GM04503 (cell line): ENCODE measurements around the gene NKAIN4.
A peak's percentile ranks its signal among the peaks of the same experiment; 100 is the strongest.

ENCODE experiments used
- DNase-seq: peaks from one replicate; pipeline ENCODE4 v3.0.0-alpha.2; 2012; ENCODE audit warnings: low read depth

NKAIN4 gene

DNA sequence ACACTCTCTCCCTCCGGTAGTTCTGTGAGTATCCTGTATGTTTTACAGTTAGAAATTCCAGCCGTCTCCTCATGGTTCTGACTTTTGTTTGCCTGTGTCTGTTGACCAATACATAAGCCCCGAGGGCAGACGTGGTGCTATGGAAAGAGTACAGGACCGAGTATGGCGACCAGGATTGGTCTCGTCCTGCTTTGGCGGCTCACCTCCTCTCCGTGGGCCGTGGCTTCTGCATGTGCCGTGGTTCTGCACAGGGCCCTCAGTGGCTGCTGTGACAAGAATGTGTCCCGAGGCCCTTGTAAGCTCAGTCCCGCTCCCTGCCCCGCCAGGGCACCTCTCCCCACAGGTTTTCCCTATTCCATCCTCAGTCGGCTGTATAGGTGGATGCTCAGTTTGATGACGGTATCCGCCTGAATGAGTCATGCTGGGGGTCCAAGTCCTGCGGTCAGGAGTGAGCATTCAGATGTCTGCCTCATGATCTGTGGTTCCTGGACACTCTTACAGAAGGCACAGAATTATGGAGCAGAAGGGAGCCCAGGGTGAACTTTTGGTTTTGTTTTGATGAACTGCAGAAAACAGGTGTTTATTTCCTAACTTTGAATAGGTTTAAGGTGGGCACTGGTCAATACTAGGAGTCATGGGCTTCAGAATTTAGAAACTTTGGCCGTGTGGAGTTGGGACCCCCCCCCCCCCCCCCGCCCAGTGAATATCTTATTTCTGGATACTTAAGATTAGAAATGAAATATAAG, 19.5 kb upstream of the NKAIN4 start:
- peak; percentile 16 for DNase-seq

DNA sequence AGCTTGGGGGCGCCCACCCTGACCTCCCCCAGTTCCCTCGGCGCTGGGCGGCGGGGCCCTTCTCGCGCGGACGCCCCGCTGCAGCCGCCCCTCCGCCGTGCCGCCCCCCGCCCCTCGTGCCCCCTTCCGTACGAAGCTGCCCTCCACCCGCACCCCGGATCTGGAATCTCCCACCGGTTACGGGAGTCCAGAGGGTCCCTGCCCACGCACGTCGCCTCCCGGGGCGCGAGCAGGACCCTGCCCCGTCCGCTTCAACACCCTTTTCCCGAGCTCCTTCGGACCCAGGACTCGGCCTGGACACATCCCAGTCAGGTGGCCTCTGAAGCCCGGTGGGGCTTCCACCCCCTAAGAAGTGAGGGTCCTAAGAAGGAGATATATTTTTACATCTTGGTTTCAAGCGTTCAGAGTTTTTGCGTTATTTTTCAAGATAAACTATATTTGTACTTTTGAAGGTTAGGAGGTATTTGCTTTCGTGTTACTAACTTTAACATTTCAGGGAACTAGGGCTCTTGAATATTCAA, 18.9 kb upstream of the NKAIN4 start:
- DNase-seq = no peak

DNA sequence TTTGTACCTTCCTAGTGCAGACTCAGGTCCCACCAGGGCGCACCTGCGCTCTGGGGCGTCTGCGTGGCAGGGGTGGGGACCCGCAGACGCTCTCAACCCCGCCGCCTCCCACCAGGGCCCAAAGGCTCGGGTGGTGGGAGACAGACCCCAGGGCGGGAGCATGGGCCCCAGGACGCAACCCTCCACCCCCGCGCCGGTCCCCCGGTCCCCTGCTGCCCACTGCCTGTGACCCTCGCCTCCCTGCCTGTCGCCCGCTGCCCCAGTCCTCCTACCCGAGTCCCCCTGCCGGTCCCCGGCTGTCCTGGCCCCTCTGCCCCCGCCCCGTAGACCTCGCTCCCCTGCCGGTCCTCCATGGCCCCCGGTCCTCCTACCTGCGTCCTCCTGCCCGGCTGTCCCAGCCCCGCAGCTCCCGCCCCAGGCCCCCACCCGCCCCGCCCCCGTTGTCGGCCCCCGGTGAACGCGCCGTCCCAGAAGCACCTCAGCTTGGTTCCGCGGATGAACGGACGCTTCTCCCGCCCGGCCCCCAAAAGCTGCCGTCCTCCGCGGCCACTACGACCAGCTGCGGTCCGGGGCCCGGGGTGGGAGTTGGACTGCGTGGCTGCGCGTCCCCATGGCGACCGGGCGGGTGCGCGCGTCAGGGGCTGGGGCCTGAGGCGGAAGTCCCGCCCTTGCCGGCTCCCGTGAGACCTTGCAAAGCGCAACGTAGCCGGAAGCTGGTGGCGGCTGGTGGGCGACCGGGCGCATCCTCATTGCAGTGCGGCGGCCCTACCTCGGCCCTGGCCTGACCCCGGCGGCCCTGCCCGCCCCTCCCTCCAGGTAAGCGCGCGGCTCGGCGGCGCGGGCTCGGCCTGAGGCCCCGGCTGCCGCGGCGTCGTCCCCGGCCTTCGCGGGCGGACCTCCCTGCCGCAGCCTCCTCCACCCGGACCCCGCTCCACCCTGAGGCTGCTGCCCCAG, 18.1 kb upstream of the NKAIN4 start, which contains the start of gene ARFGAP1:
Gene ARFGAP1, plus strand, starts transcription at position 709 of the 954 bp plus-strand sequence. CDS start 2,768 bp downstream, outside the sequence.
- DNase-seq = peak; percentile 28

DNA sequence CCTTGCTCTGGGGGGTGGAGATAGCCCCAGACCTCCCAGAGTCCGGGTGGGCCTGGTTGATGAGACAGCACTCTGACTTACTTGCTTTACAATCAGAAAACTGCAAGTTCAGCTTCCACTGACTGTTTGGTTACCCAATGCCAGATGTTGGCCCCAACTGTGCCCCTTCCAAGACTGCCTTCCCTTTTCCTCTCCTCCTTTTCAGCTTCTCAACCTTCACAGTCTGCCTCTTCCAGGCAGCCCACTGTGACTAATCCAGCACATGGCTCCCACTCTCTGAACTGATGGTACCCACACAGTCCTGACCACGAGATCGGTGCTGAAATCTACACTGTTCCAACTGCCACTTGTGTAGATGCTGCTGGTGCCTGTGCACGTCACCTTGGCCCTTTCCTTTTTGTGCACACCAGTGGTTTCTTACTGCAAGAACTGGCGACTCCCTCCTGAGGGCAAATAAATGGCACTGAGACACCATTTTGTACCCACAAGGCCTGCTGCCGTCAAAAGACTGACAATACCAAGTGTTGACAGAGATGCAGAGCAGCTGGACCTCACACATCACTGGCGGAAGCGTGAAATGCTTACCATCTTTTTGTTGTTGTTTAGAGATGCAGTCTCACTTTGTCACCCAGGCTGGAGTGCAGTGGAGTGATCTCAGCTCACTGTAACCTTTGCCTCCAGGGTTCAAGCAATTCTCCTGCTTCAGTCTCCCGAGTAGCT, 16.5 kb upstream of the NKAIN4 start:
- DNase-seq = no peak

DNA sequence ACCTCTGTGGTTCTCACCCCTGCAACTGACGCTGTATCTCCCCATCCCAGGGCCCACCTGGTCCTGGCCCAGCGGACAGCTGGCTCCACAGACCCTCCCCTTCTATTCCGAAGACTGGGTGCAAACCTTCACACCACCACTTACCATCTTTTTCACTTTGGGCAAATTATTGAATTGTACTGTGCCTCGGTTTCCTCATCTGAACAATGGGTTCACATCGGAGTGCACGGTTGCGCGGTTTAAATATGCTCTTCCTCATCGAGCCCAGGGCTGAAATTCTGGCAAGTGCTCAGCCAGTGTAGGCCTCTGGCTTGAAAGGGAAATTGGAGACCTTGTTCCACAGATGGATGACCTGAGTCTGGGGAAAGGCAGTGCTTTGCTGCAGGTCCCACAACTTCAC, 15.5 kb upstream of the NKAIN4 start:
- DNase-seq = no peak

DNA sequence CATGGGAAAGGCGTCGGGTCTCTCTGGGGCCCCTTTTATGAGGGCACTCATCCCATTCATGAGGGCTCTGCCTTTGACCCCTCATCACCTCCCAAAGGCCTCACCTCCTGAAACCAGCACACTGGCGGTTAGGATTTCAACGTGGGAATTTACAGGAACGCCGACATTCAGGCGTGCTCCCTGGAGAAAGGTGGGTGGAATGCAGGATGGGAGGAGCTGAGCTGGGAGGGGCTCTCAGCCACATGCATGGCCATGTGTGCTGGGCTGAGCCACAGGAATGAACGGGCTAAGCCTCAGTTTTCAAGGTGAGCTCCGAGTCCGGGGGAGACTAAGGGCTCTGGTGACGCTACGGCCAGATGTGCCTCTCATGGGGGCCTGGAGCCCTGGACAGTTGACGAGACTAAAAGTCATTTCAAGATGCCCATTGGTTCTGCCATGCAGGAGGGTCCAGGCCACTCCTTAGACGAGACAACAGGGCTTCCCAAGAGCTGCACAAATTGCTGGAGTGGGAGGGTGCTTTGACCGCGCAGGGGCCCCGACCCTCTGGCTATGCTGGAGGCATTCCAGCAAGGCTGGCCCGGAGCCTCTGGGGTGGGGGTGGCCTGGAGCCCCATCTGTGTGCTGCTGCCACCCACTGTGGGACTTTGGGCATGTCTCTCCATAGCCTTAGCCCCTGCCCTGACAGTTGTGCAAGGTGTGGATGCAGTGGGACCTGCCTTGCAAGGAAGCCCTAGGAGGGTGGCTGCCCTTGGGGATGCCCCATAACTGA, 14.6 kb upstream of the NKAIN4 start:
- DNase-seq = no peak

DNA sequence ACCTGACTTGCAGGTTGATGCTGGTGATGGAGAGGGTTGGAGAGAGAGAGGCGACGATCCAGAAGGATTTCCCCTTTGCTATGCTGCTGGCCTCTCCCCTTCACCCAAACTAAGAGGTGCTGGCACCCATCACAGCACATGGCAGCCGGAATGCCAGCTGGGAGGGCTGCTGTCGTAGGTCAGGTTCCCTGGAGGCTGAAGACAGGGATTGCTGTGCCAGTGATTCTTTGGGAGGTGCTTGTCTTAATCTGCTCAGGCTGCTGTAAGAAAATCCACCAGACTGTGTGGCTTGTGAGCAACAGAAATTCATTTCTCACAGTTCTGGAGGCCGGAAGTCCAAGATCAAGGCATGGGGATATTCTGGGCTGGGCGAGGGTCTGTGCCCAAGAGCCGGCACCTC, 14.0 kb upstream of the NKAIN4 start:
- DNase-seq = no peak

DNA sequence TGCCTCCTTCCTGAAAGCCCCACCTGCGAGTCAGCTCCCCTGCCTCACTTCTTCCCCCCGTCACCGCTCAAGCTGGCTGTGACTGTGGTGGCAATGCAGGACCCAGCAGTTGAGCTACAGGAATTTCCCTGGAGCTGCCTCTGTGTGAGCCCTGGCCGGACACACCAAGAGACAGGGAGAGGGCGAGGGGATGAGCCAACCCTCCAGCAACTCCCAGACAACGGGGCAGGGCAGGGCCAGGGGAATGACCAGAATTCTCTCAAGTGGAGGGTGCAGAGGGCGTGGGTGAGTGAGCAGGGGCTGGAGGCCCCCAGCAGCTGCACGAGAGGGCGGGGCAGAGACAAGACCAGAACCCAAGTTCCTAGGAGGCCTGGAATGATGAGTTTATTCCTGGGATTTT, 13.4 kb upstream of the NKAIN4 start:
- no peak for DNase-seq

DNA sequence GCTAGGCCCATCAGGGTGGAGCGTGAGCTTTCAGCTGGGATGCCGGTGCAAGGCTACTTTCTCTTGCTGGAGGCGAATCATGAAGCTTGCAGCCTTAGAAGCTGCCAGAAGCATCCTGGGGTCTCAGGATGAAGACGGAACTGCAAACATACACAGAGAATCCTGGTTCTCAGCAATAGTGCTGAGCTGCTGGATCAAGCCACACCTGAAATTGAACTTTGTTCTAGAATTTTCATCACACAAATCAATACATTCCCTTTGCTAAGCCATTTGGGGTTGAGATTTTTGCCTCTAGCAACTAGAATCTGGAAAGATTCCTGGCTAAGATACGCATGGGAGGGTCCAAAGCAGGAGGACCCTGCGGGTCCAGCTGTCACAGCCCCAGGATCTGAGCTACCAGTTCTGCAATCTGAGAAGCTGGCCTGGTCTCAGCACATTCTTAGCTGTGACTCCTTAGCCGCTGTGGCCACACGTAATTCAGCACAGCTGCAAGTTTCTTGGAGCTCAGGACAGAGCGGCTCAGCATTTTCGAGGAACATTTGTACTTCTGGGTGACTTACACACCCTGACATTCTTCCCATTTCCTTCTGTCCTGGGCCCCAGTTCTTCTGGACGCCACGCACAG, 11.7 kb upstream of the NKAIN4 start:
- peak; percentile 42 for DNase-seq

DNA sequence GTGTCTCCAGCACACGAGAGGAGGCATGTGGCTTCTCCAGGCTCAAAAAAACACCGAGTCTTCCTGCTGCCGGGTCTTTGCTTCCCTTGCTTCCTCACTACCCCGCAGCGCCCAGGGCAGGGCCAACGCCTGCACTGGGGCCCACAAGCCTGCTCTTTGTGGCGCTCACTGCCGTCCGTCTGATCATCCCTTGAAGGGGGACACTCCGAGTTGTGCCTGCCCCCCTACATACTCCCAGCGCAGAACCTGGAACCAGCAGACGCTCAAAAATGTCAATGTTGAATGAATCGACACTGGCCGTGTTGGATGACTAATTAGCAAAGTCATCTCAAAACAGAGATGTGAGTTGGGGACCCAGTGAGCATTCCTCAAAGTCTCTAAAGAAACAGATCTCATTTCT, 10.3 kb upstream of the NKAIN4 start:
- no peak for DNase-seq

DNA sequence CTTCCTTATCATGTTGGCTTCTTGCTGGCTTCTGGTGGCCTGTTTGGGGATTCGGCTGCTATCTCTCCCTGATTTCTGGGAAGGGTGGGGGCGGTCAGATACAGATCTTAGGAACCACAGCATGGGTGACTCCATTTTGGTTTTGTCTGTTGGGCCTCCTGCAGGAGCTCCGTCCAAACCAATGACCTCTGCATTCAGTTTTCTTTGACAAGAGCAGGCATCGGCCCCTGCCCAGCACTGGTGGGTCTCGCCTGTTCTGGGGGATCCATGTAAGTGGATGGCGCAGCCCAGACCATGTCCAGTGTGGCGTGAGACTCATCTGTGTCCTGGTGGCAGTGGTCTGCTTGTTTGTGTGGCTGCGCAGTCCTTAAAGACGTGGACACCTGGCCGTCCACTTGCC, 9.7 kb upstream of the NKAIN4 start:
- DNase-seq = no peak

DNA sequence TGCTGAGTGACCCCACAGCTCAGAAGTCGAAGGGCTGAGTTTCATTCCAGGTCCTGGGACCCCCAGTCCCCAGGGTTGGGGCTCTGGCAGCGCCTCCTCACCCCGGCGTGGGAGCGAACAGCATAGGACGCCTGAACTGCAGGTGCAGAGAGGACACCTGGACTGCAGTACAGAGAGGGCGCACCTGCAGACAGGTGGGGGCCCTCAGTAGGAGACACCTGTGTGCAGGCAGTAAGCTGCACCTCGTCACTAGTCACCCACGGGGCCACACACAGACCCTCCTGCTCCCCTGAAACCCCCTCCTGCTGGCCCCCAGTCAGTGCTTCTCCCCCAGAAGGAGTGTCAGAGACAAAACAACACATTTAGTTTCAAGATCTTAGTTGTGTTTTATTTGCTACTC, 8.6 kb upstream of the NKAIN4 start:
- no peak for DNase-seq

DNA sequence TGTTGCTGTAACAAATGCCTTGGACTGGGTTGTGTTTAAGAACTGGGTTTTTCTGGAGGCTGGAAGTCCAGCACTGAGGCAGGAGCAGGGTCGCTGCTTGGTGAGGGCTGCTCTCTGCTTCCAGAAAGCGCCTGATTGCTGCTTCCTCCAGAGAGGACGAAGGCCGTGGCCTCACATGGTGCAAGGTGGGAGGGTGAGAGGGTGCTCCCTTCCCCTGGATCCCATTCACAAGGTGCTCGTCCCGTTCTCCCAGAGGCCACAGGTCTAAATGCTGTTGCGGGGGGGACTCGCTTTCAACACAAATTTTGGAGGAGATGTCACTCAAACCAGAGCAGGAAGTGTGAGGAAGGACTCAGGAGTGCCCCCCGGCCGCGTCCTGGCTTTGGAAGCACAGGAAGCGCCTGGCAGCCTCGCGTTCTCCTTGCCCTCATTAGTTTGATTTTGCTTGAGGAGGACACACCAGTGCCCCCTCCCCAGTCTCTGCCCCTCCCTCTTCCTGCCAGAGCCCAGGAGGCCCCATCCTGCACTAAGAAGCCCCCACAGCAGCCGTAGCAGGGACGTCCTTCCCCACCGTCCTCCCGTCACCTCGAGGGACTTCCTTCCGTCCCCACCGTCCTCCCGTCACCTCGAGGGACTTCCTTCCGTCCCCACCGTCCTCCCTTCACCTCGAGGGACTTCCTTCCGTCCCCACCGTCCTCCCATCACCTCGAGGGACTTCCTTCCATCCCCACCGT, 7.7 kb upstream of the NKAIN4 start:
- no peak for DNase-seq

DNA sequence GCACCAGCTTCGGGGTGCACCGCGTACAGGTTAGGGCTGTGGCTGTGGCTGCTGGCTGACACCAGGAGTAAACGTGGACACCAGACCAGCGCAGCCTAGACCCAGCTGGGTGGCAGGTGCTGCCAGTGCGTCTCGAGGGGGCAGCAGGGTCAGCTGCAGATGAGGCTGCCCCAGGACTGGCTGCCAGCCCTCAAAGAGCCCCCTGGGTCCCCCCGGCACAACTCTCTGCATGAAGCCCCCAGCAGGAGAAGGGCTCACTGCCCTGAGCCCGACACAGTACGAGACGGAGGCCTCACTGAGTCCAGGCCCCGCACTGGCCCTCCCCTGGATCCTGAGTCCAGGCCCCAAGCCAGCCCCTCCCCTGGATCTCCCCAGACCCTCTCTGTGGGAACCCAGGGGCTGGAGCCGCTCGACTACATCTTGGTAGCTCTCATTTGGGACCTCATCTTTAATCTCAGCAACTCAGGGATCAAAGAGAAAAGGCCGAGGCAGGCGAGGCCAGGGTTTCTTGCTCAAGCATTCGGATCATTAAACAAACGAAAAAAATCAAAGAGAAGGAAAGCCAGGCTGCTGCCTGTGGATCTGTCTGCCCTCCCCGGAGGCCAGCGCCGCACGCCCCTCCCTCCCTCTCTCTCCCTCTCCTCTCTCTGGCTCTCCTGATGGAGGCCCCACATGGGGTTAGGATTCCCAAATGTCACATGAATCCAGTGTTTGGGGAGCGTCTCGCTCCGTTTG, 7.0 kb upstream of the NKAIN4 start:
- DNase-seq = no peak

DNA sequence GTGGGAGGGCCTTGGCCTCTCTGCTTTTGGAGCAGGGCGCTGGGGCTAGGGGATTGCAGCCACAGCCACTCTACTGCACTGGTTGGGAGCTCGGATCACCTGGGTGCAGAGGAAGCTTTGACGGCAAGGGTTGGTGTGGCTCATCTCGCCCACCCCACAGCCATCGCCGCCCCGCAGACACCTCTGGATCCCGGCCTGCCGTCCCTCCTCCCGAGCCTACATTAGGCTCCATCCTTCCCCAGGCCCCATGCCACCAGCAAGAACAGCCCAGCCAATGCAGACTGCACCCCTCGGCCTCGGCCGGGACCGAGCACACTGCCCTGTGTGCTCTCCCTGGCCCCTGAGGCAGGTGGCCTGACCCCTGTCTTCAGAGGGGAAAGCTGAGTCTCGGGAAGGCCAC, 6.3 kb upstream of the NKAIN4 start:
- no peak for DNase-seq

DNA sequence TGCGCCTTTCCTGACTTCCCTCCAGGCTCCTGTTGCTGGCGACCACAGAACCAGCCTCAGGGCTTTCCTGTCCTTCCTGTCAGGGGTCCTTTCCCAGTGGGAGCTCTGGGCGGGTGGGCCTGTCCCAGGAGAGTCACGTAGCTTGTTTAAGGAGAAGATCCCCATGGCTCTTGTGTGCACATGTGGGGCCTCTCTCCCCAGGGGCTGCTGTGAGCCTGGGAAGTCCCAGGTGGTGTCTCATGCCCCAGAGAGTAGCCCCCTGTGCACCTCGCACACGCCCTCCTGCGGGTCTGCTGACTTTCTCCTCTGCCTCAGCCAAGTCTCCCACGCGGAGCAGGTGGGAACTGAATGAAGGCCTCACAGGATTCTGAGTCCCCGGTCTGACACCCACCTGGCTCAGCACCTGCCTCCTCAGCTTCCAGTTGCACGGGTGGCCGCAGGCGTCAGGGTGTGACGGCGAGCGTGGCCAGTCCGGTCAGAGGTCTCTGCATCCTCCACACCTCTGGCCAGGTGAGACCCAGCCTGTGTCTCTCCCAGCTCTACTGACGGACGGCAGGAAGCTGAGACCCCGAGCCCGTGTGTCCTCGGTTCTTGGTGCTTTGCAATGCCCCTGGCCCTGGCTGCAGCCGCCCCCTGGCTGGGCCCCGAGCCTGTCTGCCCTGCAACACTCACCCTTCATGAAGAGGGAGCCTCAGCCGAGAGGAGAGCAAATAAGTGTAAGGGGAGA, 5.6 kb upstream of the NKAIN4 start:
- DNase-seq = no peak

DNA sequence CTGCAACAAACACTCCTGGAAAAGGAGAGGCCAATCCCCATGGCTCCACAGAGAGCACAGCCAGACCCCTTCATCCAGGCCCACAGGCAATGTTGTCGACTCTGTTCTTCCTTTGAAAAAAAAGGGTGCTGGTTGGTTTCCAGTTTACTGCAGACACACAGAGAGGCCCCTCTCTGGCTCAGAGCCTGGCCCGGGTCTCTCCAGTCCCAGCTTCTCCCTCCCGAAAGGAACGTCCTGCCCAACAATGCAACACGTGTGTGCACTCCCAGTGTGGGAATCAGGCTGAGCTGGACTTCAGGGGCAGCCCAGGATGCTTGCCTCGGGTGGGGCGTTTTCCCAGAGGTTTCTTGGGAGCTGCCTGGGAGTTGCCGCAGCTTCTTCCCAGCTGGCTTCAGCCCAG, 4.5 kb upstream of the NKAIN4 start:
- DNase-seq = no peak

DNA sequence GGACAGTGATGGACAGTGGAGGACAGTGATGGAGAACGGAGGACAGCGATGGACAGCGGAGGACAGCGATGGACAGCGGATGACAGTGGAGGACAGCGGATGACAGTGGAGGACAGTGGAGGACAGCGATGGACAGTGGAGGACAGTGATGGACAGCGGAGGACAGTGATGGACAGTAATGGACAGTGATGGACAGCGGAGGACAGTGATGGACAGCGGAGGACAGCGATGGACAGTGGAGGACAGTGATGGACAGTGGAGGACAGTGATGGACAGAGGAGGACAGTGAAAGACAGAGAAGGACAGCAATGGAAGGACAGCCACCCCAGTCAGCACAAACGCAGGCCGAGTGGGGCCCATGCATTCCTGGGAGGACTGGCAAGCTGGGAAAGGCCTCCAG, 3.4 kb upstream of the NKAIN4 start:
- DNase-seq = no peak

DNA sequence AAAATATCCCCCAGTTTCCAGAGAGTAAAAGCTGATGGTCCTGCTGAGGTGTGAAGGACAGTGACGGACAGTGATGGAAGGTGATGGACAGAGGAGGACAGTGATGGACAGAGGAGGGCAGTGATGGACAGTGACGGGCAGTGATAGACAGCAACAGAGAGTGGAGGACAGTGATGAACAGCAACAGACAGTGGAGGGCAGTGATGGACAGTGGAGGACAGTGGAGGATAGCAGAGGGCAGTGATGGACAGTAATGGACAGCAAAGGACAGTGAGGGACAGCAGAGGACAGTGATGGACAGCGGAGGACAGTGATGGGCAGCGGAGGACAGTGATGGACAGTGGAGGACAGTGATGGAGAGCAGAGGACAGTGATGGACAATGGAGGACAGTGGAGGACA, 2.7 kb upstream of the NKAIN4 start:
- no peak for DNase-seq
